HEK293 (cell line): ENCODE data around the gene DNAH3.

ENCODE experiments used
- GLIS2 ChIP-seq: fragments of 450-650 bp; formaldehyde crosslinking; IDR thresholded peaks from 2 replicates; pipeline ENCODE4 v1.5.1; 2016; ENCODE audit warnings: missing biosample characterization, missing genetic modification characterization
- KLF10 ChIP-seq: fragments of 450-650 bp; IDR thresholded peaks from 2 replicates; pipeline ENCODE4 v1.5.1; 2018; ENCODE audit warnings: missing biosample characterization, mild to moderate bottlenecking, missing genetic modification characterization
- KLF9 ChIP-seq: fragments of 450-650 bp; formaldehyde crosslinking; IDR thresholded peaks from 2 replicates; pipeline ENCODE4 v1.5.1; 2016; ENCODE audit warnings: missing biosample characterization, missing genetic modification characterization, low read depth
- SP3 ChIP-seq: fragments of 450-650 bp; formaldehyde crosslinking; IDR thresholded peaks from 2 replicates; pipeline ENCODE4 v1.5.1; 2016; ENCODE audit warnings: missing biosample characterization, missing genetic modification characterization
- TCF7L2 ChIP-seq: IDR thresholded peaks from 2 replicates; pipeline ENCODE4 v1.6.1; 2011; ENCODE audit warnings: low read depth, mild to moderate bottlenecking, inconsistent platforms, low read length, moderate library complexity, borderline replicate concordance
- ZBTB17 ChIP-seq: fragments of 450-650 bp; formaldehyde crosslinking; IDR thresholded peaks from 2 replicates; pipeline ENCODE4 v1.5.1; 2016; ENCODE audit warnings: missing biosample characterization, missing genetic modification characterization
- ZBTB48 ChIP-seq: fragments of 450-650 bp; formaldehyde crosslinking; IDR thresholded peaks from 2 replicates; pipeline ENCODE4 v1.5.1; 2016; ENCODE audit warnings: missing biosample characterization, missing genetic modification characterization
- ZBTB7A ChIP-seq: fragments of 450-650 bp; formaldehyde crosslinking; IDR thresholded peaks from 2 replicates; pipeline ENCODE4 v1.5.1; 2016; ENCODE audit warnings: low read depth, missing biosample characterization, missing genetic modification characterization
- ZBTB8A ChIP-seq: fragments of 450-650 bp; formaldehyde crosslinking; IDR thresholded peaks from 2 replicates; pipeline ENCODE4 v1.5.1; 2016; ENCODE audit warnings: missing biosample characterization, missing genetic modification characterization
- ZNF146 ChIP-seq: fragments of 450-650 bp; formaldehyde crosslinking; IDR thresholded peaks from 2 replicates; pipeline ENCODE4 v1.5.1; 2016; ENCODE audit warnings: missing biosample characterization, missing genetic modification characterization
- ZNF302 ChIP-seq: fragments of 450-650 bp; formaldehyde crosslinking; IDR thresholded peaks from 2 replicates; pipeline ENCODE4 v1.5.1; 2016; ENCODE audit warnings: missing biosample characterization, missing genetic modification characterization, low read depth
- ZNF335 ChIP-seq: fragments of 450-650 bp; formaldehyde crosslinking; conservative IDR thresholded peaks from 2 replicates; pipeline ENCODE4 v1.5.1; 2016; ENCODE audit warnings: missing biosample characterization, missing genetic modification characterization
- ZNF341 ChIP-seq: fragments of 450-650 bp; formaldehyde crosslinking; IDR thresholded peaks from 2 replicates; pipeline ENCODE4; 2016; ENCODE audit warnings: low read depth, missing biosample characterization, missing genetic modification characterization
- ZNF366 ChIP-seq: fragments of 450-650 bp; formaldehyde crosslinking; conservative IDR thresholded peaks from 2 replicates; pipeline ENCODE4 v1.5.1; 2016; ENCODE audit warnings: missing biosample characterization, missing genetic modification characterization
- ZNF561 ChIP-seq: fragments of 450-650 bp; IDR thresholded peaks from 2 replicates; pipeline ENCODE4 v1.5.1; 2018; ENCODE audit warnings: missing biosample characterization, missing genetic modification characterization, borderline replicate concordance
- ZNF600 ChIP-seq: fragments of 450-650 bp; formaldehyde crosslinking; IDR thresholded peaks from 2 replicates; pipeline ENCODE4 v1.5.1; 2016; ENCODE audit warnings: missing biosample characterization, missing genetic modification characterization
- ZNF623 ChIP-seq: fragments of 450-650 bp; formaldehyde crosslinking; IDR thresholded peaks from 2 replicates; pipeline ENCODE4 v1.5.1; 2016; ENCODE audit warnings: missing biosample characterization, missing genetic modification characterization
- ZNF785 ChIP-seq: fragments of 450-650 bp; formaldehyde crosslinking; IDR thresholded peaks from 2 replicates; pipeline ENCODE4 v1.5.1; 2016; ENCODE audit warnings: missing biosample characterization, missing genetic modification characterization
- ZSCAN23 ChIP-seq: fragments of 450-650 bp; formaldehyde crosslinking; IDR thresholded peaks from 2 replicates; pipeline ENCODE4 v1.5.1; 2016; ENCODE audit warnings: missing biosample characterization, missing genetic modification characterization
- TF ChIP-seq, protein P1 (sequence below): fragments of 450-650 bp; formaldehyde crosslinking; optimal IDR thresholded peaks from 2 replicates; pipeline ENCODE3; 2016; ENCODE audit warnings: missing biosample characterization, mild to moderate bottlenecking, missing genetic modification characterization
- TF ChIP-seq, protein P2 (sequence below): fragments of 450-650 bp; formaldehyde crosslinking; IDR thresholded peaks from 2 replicates; pipeline ENCODE4 v1.5.1; 2016; ENCODE audit warnings: missing biosample characterization, missing genetic modification characterization
- TF ChIP-seq, protein P3 (sequence below): fragments of 450-650 bp; formaldehyde crosslinking; IDR thresholded peaks from 2 replicates; pipeline ENCODE4; 2016; ENCODE audit warnings: missing biosample characterization, missing genetic modification characterization
- TF ChIP-seq, protein P4 (sequence below): fragments of 450-650 bp; formaldehyde crosslinking; IDR thresholded peaks from 2 replicates; pipeline ENCODE4 v1.5.1; 2017; ENCODE audit warnings: missing biosample characterization, missing genetic modification characterization

Gene DNAH3

DNA sequence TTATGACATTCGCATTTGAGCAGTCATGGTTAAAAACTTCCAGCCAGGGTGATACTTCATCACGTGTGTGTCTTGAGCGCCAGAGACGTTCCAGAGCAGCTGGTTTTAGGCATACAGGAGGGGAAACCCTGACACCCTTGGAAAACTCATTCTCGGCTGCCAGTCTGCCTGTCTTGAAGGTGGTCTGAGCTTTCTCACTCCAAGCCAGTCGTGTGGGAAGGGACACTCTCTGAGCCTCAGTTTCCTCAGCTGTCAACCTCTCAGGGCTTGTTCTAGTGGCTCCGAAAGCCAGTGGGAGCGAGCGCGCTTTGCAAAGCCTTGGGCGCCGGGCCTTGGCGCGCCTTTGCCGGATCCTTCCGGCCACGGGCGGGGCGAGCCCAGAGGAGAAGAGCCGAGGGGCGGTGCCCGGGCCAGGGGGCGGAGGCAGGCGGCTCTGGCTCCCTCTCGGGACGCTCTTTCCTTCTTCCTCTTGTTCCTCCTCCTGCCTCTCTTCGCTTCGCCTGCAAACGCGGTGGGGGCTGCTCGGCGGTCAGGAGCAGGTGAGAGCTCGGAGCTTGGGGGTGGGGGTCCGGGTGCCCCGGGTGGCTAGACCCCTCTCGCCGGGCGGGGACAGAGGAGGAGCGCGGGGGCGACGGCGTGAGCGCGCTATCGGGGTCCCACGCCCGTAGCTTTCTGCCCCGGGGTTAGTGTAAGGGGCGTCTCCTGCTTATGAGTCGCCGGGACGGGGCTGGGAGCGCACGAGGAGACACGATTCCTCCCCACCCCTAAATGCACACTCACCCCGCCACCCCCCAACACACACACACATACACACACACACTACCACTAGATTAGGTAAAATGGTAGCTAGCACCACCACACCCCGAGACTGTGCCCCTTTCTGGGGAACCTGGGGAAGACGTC is 7.8 kb upstream of the DNAH3 start, which contains the start of gene LDAF1 (continued):
- 0 out of 2 replicates have a peak, but pooled peaks have one; percentile 29 for TF ChIP-seq KLF10 (tag by site-specific recombination)
- TF ChIP-seq ZNF785 (tag by site-specific recombination), result no peak
- TF ChIP-seq, protein P1, sequence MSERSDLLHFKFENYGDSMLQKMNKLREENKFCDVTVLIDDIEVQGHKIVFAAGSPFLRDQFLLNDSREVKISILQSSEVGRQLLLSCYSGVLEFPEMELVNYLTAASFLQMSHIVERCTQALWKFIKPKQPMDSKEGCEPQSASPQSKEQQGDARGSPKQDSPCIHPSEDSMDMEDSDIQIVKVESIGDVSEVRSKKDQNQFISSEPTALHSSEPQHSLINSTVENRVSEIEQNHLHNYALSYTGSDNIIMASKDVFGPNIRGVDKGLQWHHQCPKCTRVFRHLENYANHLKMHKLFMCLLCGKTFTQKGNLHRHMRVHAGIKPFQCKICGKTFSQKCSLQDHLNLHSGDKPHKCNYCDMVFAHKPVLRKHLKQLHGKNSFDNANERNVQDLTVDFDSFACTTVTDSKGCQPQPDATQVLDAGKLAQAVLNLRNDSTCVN, result peak; percentile 83
- TF ChIP-seq ZNF623 (tag by site-specific recombination), result no peak
- peak; percentile 83 for TF ChIP-seq KLF9 (tag by site-specific recombination)
- TF ChIP-seq ZNF600 (tag by site-specific recombination), result peak; percentile 94
- no peak for TF ChIP-seq ZSCAN23 (tag by site-specific recombination)
- TF ChIP-seq, protein P2, sequence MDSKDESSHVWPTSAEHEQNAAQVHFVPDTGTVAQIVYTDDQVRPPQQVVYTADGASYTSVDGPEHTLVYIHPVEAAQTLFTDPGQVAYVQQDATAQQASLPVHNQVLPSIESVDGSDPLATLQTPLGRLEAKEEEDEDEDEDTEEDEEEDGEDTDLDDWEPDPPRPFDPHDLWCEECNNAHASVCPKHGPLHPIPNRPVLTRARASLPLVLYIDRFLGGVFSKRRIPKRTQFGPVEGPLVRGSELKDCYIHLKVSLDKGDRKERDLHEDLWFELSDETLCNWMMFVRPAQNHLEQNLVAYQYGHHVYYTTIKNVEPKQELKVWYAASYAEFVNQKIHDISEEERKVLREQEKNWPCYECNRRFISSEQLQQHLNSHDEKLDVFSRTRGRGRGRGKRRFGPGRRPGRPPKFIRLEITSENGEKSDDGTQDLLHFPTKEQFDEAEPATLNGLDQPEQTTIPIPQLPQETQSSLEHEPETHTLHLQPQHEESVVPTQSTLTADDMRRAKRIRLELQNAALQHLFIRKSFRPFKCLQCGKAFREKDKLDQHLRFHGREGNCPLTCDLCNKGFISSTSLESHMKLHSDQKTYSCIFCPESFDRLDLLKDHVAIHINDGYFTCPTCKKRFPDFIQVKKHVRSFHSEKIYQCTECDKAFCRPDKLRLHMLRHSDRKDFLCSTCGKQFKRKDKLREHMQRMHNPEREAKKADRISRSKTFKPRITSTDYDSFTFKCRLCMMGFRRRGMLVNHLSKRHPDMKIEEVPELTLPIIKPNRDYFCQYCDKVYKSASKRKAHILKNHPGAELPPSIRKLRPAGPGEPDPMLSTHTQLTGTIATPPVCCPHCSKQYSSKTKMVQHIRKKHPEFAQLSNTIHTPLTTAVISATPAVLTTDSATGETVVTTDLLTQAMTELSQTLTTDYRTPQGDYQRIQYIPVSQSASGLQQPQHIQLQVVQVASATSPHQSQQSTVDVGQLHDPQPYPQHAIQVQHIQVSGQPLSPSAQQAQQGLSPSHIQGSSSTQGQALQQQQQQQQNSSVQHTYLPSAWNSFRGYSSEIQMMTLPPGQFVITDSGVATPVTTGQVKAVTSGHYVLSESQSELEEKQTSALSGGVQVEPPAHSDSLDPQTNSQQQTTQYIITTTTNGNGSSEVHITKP (tag by site-specific recombination), result peak; percentile 34; the same call in 1 of the 2 replicates
- 0 out of 2 replicates have a peak, but pooled peaks have one; percentile 27 for TF ChIP-seq ZNF366 (tag by site-specific recombination)
- peak; percentile 62 for TF ChIP-seq GLIS2
- TF ChIP-seq, protein P3, sequence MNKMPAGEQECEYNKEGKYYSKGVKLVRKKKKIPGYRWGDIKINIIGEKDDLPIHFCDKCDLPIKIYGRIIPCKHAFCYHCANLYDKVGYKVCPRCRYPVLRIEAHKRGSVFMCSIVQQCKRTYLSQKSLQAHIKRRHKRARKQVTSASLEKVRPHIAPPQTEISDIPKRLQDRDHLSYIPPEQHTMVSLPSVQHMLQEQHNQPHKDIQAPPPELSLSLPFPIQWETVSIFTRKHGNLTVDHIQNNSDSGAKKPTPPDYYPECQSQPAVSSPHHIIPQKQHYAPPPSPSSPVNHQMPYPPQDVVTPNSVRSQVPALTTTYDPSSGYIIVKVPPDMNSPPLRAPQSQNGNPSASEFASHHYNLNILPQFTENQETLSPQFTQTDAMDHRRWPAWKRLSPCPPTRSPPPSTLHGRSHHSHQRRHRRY (tag by site-specific recombination), result no peak
- peak; percentile 63 for TF ChIP-seq ZBTB8A (tag by site-specific recombination)
- TF ChIP-seq ZNF302 (tag by site-specific recombination), result no peak
- peak; percentile 95 for TF ChIP-seq ZBTB17 (tag by site-specific recombination)
- TF ChIP-seq ZBTB48, result no peak
- peak; percentile 98 for TF ChIP-seq ZNF341 (tag by site-specific recombination)
- TF ChIP-seq SP3, result peak; percentile 73
- TF ChIP-seq ZNF146, result no peak
- no peak for TF ChIP-seq TCF7L2
- TF ChIP-seq ZNF335 (tag by site-specific recombination), result peak; percentile 96
- TF ChIP-seq ZBTB7A, result 0 out of 2 replicates have a peak, but pooled peaks have one; percentile 19
- TF ChIP-seq ZNF561 (tag by site-specific recombination), result peak; percentile 82; the same call in 1 of the 2 replicates
- TF ChIP-seq, protein P4, sequence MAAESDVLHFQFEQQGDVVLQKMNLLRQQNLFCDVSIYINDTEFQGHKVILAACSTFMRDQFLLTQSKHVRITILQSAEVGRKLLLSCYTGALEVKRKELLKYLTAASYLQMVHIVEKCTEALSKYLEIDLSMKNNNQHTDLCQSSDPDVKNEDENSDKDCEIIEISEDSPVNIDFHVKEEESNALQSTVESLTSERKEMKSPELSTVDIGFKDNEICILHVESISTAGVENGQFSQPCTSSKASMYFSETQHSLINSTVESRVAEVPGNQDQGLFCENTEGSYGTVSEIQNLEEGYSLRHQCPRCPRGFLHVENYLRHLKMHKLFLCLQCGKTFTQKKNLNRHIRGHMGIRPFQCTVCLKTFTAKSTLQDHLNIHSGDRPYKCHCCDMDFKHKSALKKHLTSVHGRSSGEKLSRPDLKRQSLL (tag by site-specific recombination), result peak; percentile 43; the same call in 1 of the 2 replicates
- TF ChIP-seq, all 188 proteins: peak for 29
